H1 (cell line): ENCODE measurements around the gene CREBZF.

Source experiments
- EP300 ChIP-seq, 2 experiments: IDR thresholded peaks; 1 replicate in 1 of 2; 2 replicates in 1 of 2; pipeline ENCODE4 v1.6.1; 2011 to 2012; ENCODE audit warnings: low read depth in 2 of 2, low read length in 2 of 2, mild to moderate bottlenecking in 2 of 2, borderline replicate concordance in 1 of 2, inconsistent platforms in 1 of 2, moderate library complexity in 1 of 2
- FOSL1 ChIP-seq: IDR thresholded peaks from 2 replicates; pipeline ENCODE4 v1.6.1; 2011; ENCODE audit warnings: mild to moderate bottlenecking, low read depth, low read length, moderate library complexity; ENCODE audit not compliant: insufficient read depth
- HDAC2 ChIP-seq, 2 experiments: fragments of 300-600 bp in 1 of 2; sonication (generic) in 1 of 2; IDR thresholded peaks; 2 replicates each; pipeline ENCODE4 v1.6.1; 2011 to 2012; ENCODE audit warnings: low read depth in 2 of 2, low read length in 2 of 2, mild to moderate bottlenecking in 2 of 2, moderate library complexity in 2 of 2, borderline replicate concordance in 1 of 2, inconsistent platforms in 1 of 2
- POLR2A ChIP-seq, 2 experiments: IDR thresholded peaks; 1 replicate in 1 of 2; 2 replicates in 1 of 2; pipeline ENCODE4 v1.6.1; 2011; ENCODE audit warnings: low read depth in 2 of 2, low read length in 2 of 2, mild to moderate bottlenecking in 2 of 2; ENCODE audit errors: control extremely low read depth in 1 of 2
- POLR2AphosphoS5 ChIP-seq: IDR thresholded peaks from 2 replicates; pipeline ENCODE4 v1.6.1; 2011; ENCODE audit warnings: low read depth, low read length
- TF ChIP-seq, protein P1 (sequence below), 3 experiments: IDR thresholded peaks; 1 replicate in 2 of 3; 2 replicates in 1 of 3; pipeline versions ENCODE4 v1.5.1 to v1.6.1; 2011; ENCODE audit warnings: low read length in 3 of 3, mild to moderate bottlenecking in 3 of 3, inconsistent platforms in 2 of 3, low read depth in 1 of 3, moderate library complexity in 1 of 3; ENCODE audit not compliant: insufficient read depth in 1 of 3; ENCODE audit errors: control extremely low read depth in 1 of 3

- TF ChIP-seq, protein P1, sequence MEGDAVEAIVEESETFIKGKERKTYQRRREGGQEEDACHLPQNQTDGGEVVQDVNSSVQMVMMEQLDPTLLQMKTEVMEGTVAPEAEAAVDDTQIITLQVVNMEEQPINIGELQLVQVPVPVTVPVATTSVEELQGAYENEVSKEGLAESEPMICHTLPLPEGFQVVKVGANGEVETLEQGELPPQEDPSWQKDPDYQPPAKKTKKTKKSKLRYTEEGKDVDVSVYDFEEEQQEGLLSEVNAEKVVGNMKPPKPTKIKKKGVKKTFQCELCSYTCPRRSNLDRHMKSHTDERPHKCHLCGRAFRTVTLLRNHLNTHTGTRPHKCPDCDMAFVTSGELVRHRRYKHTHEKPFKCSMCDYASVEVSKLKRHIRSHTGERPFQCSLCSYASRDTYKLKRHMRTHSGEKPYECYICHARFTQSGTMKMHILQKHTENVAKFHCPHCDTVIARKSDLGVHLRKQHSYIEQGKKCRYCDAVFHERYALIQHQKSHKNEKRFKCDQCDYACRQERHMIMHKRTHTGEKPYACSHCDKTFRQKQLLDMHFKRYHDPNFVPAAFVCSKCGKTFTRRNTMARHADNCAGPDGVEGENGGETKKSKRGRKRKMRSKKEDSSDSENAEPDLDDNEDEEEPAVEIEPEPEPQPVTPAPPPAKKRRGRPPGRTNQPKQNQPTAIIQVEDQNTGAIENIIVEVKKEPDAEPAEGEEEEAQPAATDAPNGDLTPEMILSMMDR (IDR thresholded peaks at IDR 0.05; ENCODE audit: control extremely low read depth in 1 of 3, insufficient read depth in 1 of 3, low read depth in 1 of 3, low read length in 3 of 3), result no peak
- TF ChIP-seq FOSL1, result no peak
- no peak for TF ChIP-seq EP300 (IDR thresholded peaks at IDR 0.05; ENCODE audit: borderline replicate concordance in 1 of 2, low read depth in 2 of 2, low read length in 2 of 2)
- TF ChIP-seq POLR2AphosphoS5, result no peak
- TF ChIP-seq HDAC2 (IDR thresholded peaks at IDR 0.05; ENCODE audit: borderline replicate concordance in 1 of 2, low read depth in 2 of 2, low read length in 2 of 2), result no peak
- no peak for TF ChIP-seq POLR2A (IDR thresholded peaks at IDR 0.05; ENCODE audit: control extremely low read depth in 1 of 2, low read depth in 2 of 2, low read length in 2 of 2)
Measured at GRCh38 chr11:85661972-85662664, 2.8 kb downstream of the CREBZF start.
